MG63 (cell line): ENCODE results near the gene ATP11C. TPM values are rescaled to one million over a fixed set of nuclear protein-coding genes. Genes with fewer than 3 reads are reported as not detected.
A peak's percentile ranks its signal among the peaks of the same experiment; 100 is the strongest.
"Not testable (repeated sequence)": the region's sequence is repeated elsewhere in the genome, so short reads cannot be mapped to it uniquely, and the experiment has no call there.

ENCODE experiments used
- DNase-seq: peaks from one replicate; pipeline ENCODE4 v3.0.0-alpha.2; 2020
- H3K27me3 ChIP-seq: fragments of 250-450 bp; sonication (Bioruptor Pico); 2 replicates; pipeline ENCODE4 v1.5.1; 2020; ENCODE audit warnings: mild to moderate bottlenecking, moderate library complexity
- H3K36me3 ChIP-seq: fragments of 250-450 bp; sonication (Bioruptor Pico); 2 replicates; pipeline ENCODE4 v1.5.1; 2020; ENCODE audit warnings: mild to moderate bottlenecking, moderate library complexity
- H3K4me3 ChIP-seq: fragments of 250-450 bp; sonication (Bioruptor Pico); 2 replicates; pipeline ENCODE4 v1.5.1; 2020; ENCODE audit warnings: mild to moderate bottlenecking, moderate library complexity
- H3K9me3 ChIP-seq: fragments of 250-450 bp; sonication (Bioruptor Pico); 2 replicates; pipeline ENCODE4 v1.5.1; 2020; ENCODE audit warnings: mild to moderate bottlenecking, moderate library complexity
- total RNA-seq: library from RNA; depleted of rRNA; stranded (reverse); fragments of >200 nt; shearing (Covaris generic); gene quantifications from 2 replicates; pipeline ENCODE4 v1.2.3, GENCODE V29; 2014; ENCODE audit warnings: low replicate concordance

ATP11C gene
- total RNA-seq, 1 experiment from 2014 or later = 33.0 TPM

DNA sequence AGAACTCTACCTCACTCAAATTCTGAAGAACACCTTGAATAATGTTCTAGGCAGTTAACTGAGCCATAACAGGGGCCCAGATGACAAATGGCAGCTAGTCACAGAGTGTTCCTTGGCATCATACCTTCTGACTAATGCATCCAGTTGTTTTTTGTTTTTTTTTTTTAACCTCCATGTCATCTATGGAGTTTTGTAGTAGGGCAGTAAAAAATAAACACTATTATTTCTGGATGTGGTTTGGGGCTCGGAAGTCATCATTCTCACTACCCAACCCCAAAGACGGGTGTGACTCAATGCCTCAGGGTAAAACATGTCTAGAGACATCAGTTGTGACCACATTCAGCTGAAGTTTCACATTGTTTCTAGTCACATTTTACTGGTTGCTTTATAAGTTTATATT is 193.7 kb downstream of the ATP11C start:
- H3K4me3 ChIP-seq = no peak overlapping the region
- no peaks in the 10 kb centered on the region for H3K36me3 ChIP-seq
- H3K9me3 ChIP-seq = no peaks in the 10 kb centered on the region
- DNase-seq = peak; percentile 8
- no peaks in the 10 kb centered on the region for H3K27me3 ChIP-seq

DNA sequence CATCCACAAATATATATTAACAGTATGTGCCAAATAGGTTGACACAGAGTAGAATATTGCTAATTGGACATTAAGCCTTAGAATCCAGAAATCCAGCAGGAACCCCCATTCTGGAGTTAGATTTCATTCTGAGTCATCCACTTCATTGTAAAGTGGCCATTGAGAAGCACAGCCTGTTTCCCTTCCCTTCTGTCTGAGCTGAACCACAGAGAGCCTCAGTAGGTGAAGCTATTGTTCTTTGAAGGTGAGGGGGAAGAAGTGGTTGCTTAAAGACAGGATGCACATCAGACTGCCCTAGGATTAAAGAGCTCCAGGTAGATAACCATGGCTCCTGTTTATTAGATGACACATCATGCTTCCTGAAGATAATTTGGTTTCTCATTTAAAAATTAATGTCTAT is 194.3 kb downstream of the ATP11C start:
- DNase-seq = no peak
- Histone ChIP-seq H3K27me3 (no peaks in the 10 kb centered on the region), H3K4me3 (no peak overlapping the region), H3K36me3 (no peaks in the 10 kb centered on the region), H3K9me3 (no peaks in the 10 kb centered on the region)

DNA sequence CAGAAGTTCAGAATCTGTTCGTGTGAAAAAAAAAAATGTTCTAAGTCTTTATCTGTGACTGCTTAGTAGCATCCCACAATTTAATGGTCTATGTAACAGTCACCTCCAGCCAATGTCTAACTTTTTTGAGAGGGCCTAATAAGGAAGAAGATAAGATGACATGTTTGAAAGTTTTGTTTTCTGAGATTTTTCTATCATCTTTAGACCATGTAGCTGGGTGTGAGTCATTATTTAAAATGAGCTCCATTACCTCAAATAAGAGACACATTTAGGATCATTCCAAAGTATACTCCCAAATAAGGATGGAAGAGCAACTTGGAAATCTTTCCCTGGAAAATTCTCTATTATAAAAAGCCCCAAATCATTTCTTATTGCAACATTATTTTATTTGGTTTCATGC is 196.7 kb downstream of the ATP11C start:
- no peaks in the 10 kb centered on the region for H3K27me3 ChIP-seq
- H3K36me3 ChIP-seq = no peaks in the 10 kb centered on the region
- no peak for DNase-seq
- no peak overlapping the region for H3K4me3 ChIP-seq
- no peaks in the 10 kb centered on the region for H3K9me3 ChIP-seq

DNA sequence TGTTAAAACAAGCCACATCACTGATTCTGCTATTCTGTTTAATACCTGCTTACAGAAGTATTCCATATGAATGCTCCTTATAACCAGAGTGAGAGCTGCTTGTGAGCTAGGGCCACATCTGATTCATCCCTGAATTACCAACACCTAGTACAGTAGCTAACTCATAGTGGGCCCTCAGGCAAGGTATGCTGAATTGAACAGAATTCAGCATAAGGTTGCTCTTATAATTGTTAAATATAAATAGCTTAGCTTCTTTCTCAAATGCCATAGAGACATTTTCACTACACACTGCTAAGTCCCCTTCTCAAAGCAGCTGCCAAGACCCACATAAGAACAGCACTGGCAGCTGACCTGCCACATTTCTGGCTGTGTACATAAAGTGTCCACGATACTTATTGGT is 197.9 kb downstream of the ATP11C start:
- no peak overlapping the region for H3K4me3 ChIP-seq

DNA sequence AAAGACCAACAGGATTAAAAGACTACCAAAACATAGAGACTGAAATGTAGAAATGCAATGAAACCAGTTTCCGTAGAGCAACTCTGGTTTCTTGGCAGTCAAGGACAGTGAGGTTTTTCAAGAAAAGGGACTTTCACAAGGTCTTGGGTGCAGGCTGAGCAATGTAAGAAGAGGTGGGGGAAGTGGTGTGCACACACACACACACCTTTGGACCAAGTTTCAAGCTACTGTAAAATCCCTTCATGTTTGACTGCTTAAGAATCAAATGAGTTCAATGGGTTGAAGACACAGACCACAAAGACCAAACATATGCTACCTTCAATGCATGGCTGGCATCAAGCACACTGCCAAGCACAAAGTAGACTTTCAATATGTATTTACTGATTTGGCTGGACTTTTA is 207.1 kb downstream of the ATP11C start:
- H3K9me3 ChIP-seq = no peaks in the 10 kb centered on the region
- no peak overlapping the region for H3K4me3 ChIP-seq
- no peaks in the 10 kb centered on the region for H3K27me3 ChIP-seq
- no peaks in the 10 kb centered on the region; the same call in 1 of the 2 replicates for H3K36me3 ChIP-seq
- DNase-seq = no peak

More for the DNA sequence above, 197.9 kb downstream of the ATP11C start:
- H3K27me3 ChIP-seq = no peaks in the 10 kb centered on the region
- H3K9me3 ChIP-seq = no peaks in the 10 kb centered on the region
- no peaks in the 10 kb centered on the region for H3K36me3 ChIP-seq
- no peak for DNase-seq

DNA sequence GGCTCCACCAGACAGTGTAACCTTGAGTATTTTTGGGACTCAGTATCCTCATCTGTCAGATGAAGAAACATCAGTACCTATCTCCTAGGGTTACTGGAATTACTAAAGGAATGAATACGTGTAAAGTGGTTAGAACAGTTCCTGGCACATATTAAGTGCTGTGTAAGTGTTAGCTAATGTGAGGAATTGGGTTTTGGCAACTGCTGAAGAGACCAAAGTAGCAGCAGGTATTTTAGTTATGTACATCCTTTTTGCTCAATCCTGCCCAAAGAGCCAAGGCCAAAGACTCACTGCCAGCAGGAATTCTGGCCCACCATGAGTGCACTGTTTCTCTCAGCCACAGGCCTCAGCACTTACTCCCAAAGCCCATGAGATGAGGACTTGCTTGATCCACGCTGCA is 208.2 kb downstream of the ATP11C start:
- H3K27me3 ChIP-seq = no peaks in the 10 kb centered on the region
- DNase-seq = no peak

DNA sequence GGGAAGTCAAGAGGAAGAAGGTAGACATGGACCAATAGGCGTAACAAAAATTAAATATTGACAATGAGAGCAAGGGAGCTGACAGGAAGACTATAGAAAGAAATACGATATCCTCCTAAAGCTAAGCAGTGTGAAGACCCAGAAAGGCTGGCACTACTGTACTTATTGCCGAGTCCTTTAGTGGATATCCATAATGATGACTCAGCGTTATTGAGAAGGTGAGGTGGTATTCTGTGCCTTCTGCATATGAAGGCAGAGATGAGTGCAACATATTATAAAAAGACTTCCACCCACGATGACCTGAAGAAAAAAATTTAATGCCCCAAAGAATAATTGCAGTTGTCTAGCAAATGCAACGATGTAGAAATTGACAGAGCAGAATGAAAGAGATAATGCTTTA is 211.9 kb downstream of the ATP11C start:
- DNase-seq = no peak
- Histone ChIP-seq H3K36me3 (no peaks in the 10 kb centered on the region), H3K9me3 (no peaks in the 10 kb centered on the region), H3K27me3 (no peaks in the 10 kb centered on the region), H3K4me3 (no peak overlapping the region)

More for the DNA sequence above, 208.2 kb downstream of the ATP11C start:
- Histone ChIP-seq H3K9me3 (no peaks in the 10 kb centered on the region), H3K36me3 (no peaks in the 10 kb centered on the region; the same call in 1 of the 2 replicates), H3K4me3 (no peak overlapping the region)

DNA sequence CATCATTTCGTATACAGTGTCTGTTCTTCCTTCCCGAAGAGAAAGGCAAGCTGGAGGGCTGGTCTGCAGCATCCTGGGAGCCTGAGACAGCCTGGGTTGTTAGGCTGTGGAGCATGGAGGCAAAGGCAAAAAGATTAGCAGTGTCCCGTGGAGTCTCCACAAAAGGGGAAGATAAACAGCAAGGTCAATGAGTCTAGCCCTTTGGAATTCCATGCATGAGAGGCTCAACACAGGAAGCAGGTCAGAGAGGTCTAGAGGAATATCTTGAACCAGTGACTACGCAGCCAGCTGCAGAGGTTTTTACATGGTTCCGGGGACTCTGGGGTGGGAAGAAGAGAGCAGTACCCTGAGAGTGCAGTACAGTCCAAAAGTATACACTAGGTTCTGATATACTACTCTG is 212.7 kb downstream of the ATP11C start:
- no peaks in the 10 kb centered on the region for H3K9me3 ChIP-seq
- no peak overlapping the region for H3K4me3 ChIP-seq
- DNase-seq = no peak
- H3K27me3 ChIP-seq = no peaks in the 10 kb centered on the region
- H3K36me3 ChIP-seq = no peaks in the 10 kb centered on the region

DNA sequence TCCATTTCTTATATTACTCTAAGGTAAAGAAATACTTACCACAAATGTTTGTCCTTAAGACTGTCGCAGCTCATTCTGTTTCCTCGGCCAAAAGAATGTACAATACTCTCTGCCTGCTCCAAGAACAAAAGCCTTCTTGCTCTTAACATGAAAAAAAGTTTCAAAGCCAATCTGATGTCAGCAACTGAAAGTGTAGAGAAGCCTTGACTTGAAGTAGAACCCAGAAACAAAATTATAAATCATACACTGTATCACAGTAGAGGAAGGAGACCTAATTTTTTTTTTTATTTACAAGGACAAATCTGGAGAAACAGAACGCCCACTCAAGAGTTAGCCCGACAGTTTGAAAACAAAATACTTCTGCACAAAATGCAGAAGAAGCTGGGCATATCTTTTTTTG is 224.8 kb downstream of the ATP11C start, which contains the start of gene MCF2:
Gene MCF2, minus strand, starts transcription at position 101 of the 400 bp plus-strand sequence. CDS start 56,423 bp downstream, outside the sequence.
- no peak for DNase-seq
- Histone ChIP-seq H3K4me3 (no peak within 1 kb of the TSS), H3K36me3 (no peaks in the 10 kb centered on the region), H3K9me3 (no peaks in the 10 kb centered on the region), H3K27me3 (no peaks in the 10 kb centered on the region)

DNA sequence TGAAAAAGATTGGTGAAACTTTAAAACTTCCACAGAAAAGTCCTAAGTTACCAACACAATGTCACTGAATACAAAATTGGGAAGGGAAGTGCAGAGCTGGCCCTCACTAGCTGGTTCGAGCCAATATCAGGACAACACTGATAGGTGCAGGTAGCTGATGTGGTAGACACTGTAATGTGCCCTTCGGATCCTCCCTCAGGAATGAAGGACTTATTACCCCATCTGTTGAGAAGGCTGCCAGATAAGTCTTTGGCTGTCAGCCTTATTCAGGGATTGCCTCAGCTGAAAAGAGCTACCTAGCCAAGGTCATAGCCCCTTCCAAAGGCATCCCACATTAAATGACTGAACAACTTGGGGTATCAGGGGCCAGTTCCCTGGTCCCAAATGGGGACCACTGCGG is 230.2 kb downstream of the ATP11C start:
- no peaks in the 10 kb centered on the region for H3K36me3 ChIP-seq
- H3K9me3 ChIP-seq = no peaks in the 10 kb centered on the region
- H3K27me3 ChIP-seq = no peaks in the 10 kb centered on the region
- no peak for DNase-seq
- H3K4me3 ChIP-seq = no peak overlapping the region

DNA sequence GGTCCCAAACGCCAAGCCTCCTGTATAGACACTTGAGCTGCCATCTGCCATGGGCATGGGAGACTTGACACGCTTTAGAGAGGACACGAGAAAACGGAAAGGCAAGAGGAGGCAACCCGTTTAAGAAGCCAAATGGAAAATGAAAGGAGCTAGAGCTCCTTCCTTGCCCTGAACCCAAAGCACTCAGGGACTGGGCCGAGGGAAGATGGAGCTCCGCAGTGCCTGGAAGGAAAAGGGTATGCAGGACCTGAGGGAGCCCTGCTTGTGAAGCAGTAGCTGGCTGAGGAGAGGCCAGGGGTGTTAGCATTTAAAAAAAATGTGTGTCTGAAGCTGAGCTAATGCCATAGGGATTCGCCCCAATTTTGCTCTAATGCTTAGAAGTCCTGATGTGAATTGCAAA is 239.9 kb downstream of the ATP11C start:
- Histone ChIP-seq H3K36me3 (no peaks in the 10 kb centered on the region), H3K9me3 (no peaks in the 10 kb centered on the region), H3K4me3 (peak overlapping the region; percentile 27; the same call in 1 of the 2 replicates), H3K27me3 (no peaks in the 10 kb centered on the region)
- no peak for DNase-seq

DNA sequence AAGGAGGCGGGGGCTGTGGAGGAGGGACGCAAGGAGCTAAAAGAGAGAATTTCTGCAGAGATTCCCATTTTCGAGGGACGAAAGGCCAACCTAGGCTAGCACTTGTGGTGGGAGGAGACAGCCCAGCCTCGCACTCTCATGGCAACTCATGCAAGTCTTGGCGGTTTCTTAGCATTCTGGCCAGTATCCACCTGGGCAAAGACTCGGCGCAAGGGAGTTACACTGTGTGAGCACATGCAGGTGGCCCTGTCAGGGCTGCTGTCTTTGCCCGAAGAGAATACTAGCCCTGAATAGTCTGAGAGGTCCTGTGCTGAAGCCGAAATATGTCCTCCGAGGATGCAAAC is 240.4 kb downstream of the ATP11C start:
- Histone ChIP-seq H3K9me3 (no peaks in the 10 kb centered on the region), H3K36me3 (no peaks in the 10 kb centered on the region), H3K27me3 (no peaks in the 10 kb centered on the region), H3K4me3 (peak overlapping the region; percentile 27)
- DNase-seq = no peak

DNA sequence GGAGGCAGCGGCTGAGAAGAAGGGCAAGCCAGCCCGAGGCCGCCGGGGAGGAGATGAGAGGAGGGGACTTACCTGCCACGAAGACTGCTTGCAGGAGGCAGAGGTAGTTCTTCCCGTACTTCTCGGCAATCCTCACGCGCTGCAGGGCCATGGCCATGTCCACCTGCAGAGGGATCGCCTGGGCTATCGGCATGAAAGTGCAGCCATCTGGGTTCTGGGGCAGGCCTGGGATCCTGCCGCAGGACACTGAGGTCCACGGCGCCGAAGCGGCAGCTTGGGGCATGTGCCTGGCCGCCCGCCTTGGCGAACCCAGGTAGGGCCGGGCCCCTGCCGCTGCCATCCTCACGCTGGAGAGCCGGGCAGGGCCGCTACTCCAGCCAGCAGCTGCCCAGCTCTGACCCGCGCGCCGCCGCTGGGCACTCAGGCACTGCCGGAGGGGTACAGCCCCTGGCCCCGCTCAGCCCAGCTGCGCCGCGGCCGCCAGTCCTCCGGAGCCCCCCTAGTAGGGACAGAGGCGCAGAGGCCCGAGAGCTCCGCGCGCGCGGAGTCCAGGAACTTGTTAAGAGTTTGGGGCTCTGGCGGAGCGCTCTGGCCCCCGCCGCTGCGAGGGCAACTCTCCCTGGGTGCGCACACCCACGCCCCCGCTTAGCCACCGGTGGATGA is 240.9 kb downstream of the ATP11C start:
- Histone ChIP-seq H3K4me3 (peak overlapping the region; percentile 27), H3K27me3 (no peaks in the 10 kb centered on the region), H3K9me3 (no peaks in the 10 kb centered on the region), H3K36me3 (no peaks in the 10 kb centered on the region)
- DNase-seq = no peak

DNA sequence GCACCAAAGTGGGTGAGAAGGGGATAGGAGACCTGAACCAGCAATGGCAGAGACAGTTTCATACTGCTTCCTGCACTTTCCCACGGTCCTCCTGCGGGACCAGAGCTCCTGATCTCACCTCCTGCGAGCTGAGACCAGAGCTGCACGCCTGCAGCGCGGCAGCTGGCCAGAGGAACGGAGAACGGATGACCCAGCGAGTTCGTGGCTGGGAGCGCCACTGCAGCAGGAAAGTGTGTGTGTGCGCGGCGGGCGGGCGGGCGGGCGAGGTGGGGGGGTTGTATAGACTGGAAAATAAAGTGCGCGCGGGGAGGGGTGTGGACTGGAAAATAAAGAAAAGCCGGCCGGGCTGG is 241.4 kb downstream of the ATP11C start:
- Histone ChIP-seq H3K9me3 (no peaks in the 10 kb centered on the region), H3K36me3 (no peaks in the 10 kb centered on the region), H3K4me3 (no peak overlapping the region; the same call in 1 of the 2 replicates), H3K27me3 (no peaks in the 10 kb centered on the region)
- DNase-seq = peak; percentile 17

DNA sequence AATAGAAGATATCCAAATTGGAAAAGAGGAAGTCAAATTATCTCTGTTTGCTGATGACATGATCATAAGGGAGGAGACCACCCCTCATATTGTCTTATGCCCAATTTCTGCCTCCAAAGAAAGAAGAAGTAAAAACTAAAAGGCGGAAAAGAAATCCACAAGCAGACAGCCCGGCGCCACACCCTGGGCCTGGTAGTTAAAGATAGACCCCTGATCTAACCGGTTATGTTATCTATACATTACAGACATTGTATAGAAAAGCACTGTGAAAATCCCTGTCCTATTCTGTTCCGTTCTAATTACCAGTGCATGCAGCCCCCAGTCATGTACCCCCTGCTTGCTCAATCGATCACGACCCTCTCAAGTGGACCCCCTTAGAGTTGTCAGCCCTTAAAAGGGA is 247.7 kb downstream of the ATP11C start:
- H3K36me3 ChIP-seq, H3K4me3 ChIP-seq, H3K9me3 ChIP-seq, H3K27me3 ChIP-seq, DNase-seq: not testable (repeated sequence)

DNA sequence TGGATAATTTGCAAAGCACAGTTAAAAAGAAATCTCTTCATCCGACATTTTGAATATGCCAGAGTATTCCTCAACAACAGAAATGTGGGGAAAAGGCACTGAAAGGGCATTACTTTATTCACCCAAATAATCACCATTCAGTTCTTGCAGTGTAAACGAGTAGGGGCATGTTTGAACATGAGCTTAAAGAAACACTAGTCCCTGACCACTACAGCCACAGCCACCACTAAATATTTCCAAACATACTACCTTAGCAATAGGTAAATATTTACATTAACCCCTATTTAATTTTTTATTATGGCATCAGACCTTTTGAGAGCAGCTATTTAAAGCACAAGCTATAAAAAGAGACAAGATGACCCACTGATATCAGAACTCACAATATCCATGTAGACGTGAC is 252.5 kb downstream of the ATP11C start:
- Histone ChIP-seq H3K9me3 (no peaks in the 10 kb centered on the region), H3K27me3 (no peaks in the 10 kb centered on the region), H3K36me3 (no peaks in the 10 kb centered on the region), H3K4me3 (no peak overlapping the region)
- no peak for DNase-seq
